HepG2 (cell line): ENCODE results near the gene NDUFB3. TPM values are rescaled to one million over a fixed set of nuclear protein-coding genes. Genes with fewer than 3 reads are reported as not detected.

Source experiments
- BCL6 ChIP-seq: IDR thresholded peaks from 2 replicates; pipeline ENCODE4 v1.6.1; 2016; ENCODE audit warnings: missing genetic modification reagents, missing compliant biosample characterization
- ELF3 ChIP-seq: IDR thresholded peaks from 2 replicates; pipeline ENCODE4 v1.6.1; 2016; ENCODE audit warnings: missing genetic modification reagents, missing compliant biosample characterization
- FOXJ3 ChIP-seq: sonication (generic); formaldehyde crosslinking; IDR thresholded peaks from 2 replicates; pipeline ENCODE4 v1.4.0; 2020; ENCODE audit warnings: missing genetic modification reagents, mild to moderate bottlenecking, borderline replicate concordance
- FOXO4 ChIP-seq: sonication (generic); formaldehyde crosslinking; conservative IDR thresholded peaks from 2 replicates; pipeline ENCODE4 v1.8.1; 2023; ENCODE audit warnings: missing genetic modification reagents
- GABPA ChIP-seq, 2 experiments: IDR thresholded peaks; 2 replicates each; pipeline ENCODE4 v1.6.1; 2011 to 2016; ENCODE audit warnings: low read depth in 2 of 2, low read length in 1 of 2, missing biosample characterization in 1 of 2, missing genetic modification characterization in 1 of 2
- ISL2 ChIP-seq: sonication (generic); formaldehyde crosslinking; IDR thresholded peaks from 2 replicates; pipeline ENCODE4 v1.5.0; 2020; ENCODE audit warnings: missing genetic modification reagents
- SETDB1 ChIP-seq: sonication (generic); formaldehyde crosslinking; IDR thresholded peaks from 2 replicates; pipeline ENCODE4 v1.5.1; 2020; ENCODE audit warnings: missing genetic modification reagents, mild to moderate bottlenecking, borderline replicate concordance
- THAP11 ChIP-seq: IDR thresholded peaks from 2 replicates; pipeline ENCODE4 v1.6.1; 2016; ENCODE audit warnings: missing biosample characterization, missing genetic modification reagents
- THRA ChIP-seq: sonication (generic); formaldehyde crosslinking; IDR thresholded peaks from 2 replicates; pipeline ENCODE4 v1.4.0; 2020; ENCODE audit warnings: missing genetic modification reagents, borderline replicate concordance
- TRAFD1 ChIP-seq: sonication (generic); formaldehyde crosslinking; IDR thresholded peaks from 2 replicates; pipeline ENCODE4 v1.5.1; 2020; ENCODE audit warnings: missing genetic modification reagents, mild to moderate bottlenecking, borderline replicate concordance
- ZFP91 ChIP-seq: sonication (generic); formaldehyde crosslinking; IDR thresholded peaks from 2 replicates; pipeline ENCODE4 v1.9.0; 2022; ENCODE audit warnings: missing genetic modification reagents, mild to moderate bottlenecking, borderline replicate concordance
- ZNF121 ChIP-seq: sonication (generic); formaldehyde crosslinking; IDR thresholded peaks from 2 replicates; pipeline ENCODE4 v1.5.0; 2020; ENCODE audit warnings: mild to moderate bottlenecking, missing genetic modification reagents
- ZNF274 ChIP-seq: sonication (generic); formaldehyde crosslinking; IDR thresholded peaks from 2 replicates; pipeline ENCODE4 v1.5.1; 2020; ENCODE audit warnings: mild to moderate bottlenecking, missing genetic modification reagents
- ZNF75D ChIP-seq: sonication (generic); formaldehyde crosslinking; IDR thresholded peaks from 2 replicates; pipeline ENCODE4 v1.8.1; 2023; ENCODE audit warnings: missing genetic modification reagents, mild to moderate bottlenecking, borderline replicate concordance
- ZSCAN31 ChIP-seq: sonication (generic); formaldehyde crosslinking; IDR thresholded peaks from 2 replicates; pipeline ENCODE4 v1.5.0; 2020; ENCODE audit warnings: low read depth, mild to moderate bottlenecking, missing genetic modification reagents
- polyA plus RNA-seq, 8 experiments: library from polyadenylated mRNA; depleted of rRNA in 3 of 8; stranded (reverse) in 7 of 8; unstranded in 1 of 8; fragments of >200 nt; fragmentation: Illumina TruSeq in 4 of 8; extraction: Trizol in 4 of 8; gene quantifications; 2 replicates each; pipeline versions ENCODE4 v1.2.1 to v1.2.3, GENCODE V29; 2011 to 2016; ENCODE audit warnings: low read depth in 4 of 8, missing spikeins in 1 of 8, mixed read lengths in 1 of 8; ENCODE audit not compliant: insufficient read depth in 1 of 8
- total RNA-seq, 5 experiments: library from RNA; depleted of rRNA; stranded (reverse); fragments of >200 nt; fragmentation: Illumina TruSeq; extraction: Trizol; gene quantifications; 2 replicates each; pipeline ENCODE4 v1.2.3, GENCODE V29; 2016; ENCODE audit warnings: low read depth in 1 of 5
- TF ChIP-seq, protein P1 (sequence below), 2 experiments: fragments of 450-650 bp in 1 of 2; sonication (generic) in 1 of 2; formaldehyde crosslinking; IDR thresholded peaks; 2 replicates each; pipeline versions ENCODE4 v1.5.0 to v1.8.0; 2020 to 2022; ENCODE audit warnings: mild to moderate bottlenecking in 1 of 2, missing genetic modification reagents in 1 of 2
- TF ChIP-seq, protein P2 (sequence below): sonication (generic); formaldehyde crosslinking; conservative IDR thresholded peaks from 2 replicates; pipeline ENCODE4 v1.4.0; 2020; ENCODE audit warnings: mild to moderate bottlenecking, missing genetic modification reagents, moderate library complexity

Gene NDUFB3
- total and polyA plus RNA-seq, 2 of the 13 experiments (the other 11 are each of a cell fraction or from before 2014, with no cell fraction given) = 50.7 to 159 TPM

DNA sequence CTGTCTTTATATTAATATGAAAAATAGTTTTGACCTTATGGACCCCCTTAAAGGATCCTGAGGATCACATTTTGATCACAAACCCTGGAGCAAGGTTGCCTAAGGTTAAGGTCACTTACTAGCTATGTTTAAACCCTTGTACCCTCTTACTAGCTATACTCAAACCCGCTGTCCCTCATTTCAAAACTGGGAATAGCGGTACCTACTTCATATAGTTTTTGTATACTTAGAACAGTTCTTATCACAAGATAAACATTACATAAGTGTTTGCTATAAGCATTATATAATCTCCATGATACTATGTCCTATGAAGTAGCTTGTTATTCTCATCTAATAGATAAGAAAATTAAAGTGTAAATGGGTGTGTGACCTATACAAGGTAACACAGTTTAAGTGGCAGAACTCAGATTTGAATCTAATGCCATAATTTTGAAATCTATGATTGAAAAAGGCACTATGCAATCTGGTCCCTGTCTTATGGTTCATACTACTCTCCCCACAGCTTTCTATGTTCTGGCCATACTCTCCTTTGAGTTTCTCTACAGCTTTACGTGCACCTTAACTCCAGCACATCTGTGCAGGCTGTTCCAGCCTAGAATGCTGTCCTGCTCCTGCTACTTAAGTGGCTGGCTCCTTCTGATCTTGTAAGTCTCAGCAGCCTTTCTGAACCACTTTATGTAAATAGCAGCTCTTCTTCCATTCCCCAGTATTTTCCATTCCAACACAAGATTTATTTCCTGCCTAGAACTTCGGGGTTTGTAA lies 30.8 kb upstream of the NDUFB3 start (continued):
- TF ChIP-seq ZFP91 (CRISPR knock-in tag) = no peak
- TF ChIP-seq THAP11 (CRISPR knock-in tag) = peak; percentile 47; the same call in 1 of the 2 replicates
- TF ChIP-seq FOXJ3 (CRISPR knock-in tag) = peak; percentile 81; the same call in 1 of the 2 replicates
- TF ChIP-seq, protein P1, sequence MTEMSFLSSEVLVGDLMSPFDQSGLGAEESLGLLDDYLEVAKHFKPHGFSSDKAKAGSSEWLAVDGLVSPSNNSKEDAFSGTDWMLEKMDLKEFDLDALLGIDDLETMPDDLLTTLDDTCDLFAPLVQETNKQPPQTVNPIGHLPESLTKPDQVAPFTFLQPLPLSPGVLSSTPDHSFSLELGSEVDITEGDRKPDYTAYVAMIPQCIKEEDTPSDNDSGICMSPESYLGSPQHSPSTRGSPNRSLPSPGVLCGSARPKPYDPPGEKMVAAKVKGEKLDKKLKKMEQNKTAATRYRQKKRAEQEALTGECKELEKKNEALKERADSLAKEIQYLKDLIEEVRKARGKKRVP (CRISPR knock-in tag; IDR thresholded peaks at IDR 0.05) = 0 out of 4 replicates have a peak, but pooled peaks of 1 of the 2 experiments have one; percentile 41
- peak; percentile 79 for TF ChIP-seq ISL2 (CRISPR knock-in tag)
- no peak for TF ChIP-seq ZSCAN31 (CRISPR knock-in tag)
- 0 out of 2 replicates have a peak, but pooled peaks have one; percentile 12 for TF ChIP-seq ELF3
- no peak for TF ChIP-seq TRAFD1
- TF ChIP-seq, protein P2, sequence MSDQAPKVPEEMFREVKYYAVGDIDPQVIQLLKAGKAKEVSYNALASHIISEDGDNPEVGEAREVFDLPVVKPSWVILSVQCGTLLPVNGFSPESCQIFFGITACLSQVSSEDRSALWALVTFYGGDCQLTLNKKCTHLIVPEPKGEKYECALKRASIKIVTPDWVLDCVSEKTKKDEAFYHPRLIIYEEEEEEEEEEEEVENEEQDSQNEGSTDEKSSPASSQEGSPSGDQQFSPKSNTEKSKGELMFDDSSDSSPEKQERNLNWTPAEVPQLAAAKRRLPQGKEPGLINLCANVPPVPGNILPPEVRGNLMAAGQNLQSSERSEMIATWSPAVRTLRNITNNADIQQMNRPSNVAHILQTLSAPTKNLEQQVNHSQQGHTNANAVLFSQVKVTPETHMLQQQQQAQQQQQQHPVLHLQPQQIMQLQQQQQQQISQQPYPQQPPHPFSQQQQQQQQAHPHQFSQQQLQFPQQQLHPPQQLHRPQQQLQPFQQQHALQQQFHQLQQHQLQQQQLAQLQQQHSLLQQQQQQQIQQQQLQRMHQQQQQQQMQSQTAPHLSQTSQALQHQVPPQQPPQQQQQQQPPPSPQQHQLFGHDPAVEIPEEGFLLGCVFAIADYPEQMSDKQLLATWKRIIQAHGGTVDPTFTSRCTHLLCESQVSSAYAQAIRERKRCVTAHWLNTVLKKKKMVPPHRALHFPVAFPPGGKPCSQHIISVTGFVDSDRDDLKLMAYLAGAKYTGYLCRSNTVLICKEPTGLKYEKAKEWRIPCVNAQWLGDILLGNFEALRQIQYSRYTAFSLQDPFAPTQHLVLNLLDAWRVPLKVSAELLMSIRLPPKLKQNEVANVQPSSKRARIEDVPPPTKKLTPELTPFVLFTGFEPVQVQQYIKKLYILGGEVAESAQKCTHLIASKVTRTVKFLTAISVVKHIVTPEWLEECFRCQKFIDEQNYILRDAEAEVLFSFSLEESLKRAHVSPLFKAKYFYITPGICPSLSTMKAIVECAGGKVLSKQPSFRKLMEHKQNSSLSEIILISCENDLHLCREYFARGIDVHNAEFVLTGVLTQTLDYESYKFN = peak; percentile 70
- no peak for TF ChIP-seq ZNF274 (CRISPR knock-in tag)
- no peak for TF ChIP-seq GABPA (IDR thresholded peaks at IDR 0.05; ENCODE audit: low read depth, low read length)
- no peak for TF ChIP-seq GABPA (CRISPR knock-in tag; IDR thresholded peaks at IDR 0.05; ENCODE audit: low read depth)
- TF ChIP-seq BCL6 (CRISPR knock-in tag) = peak; percentile 83
- no peak for TF ChIP-seq SETDB1
- TF ChIP-seq FOXO4 (CRISPR knock-in tag) = 0 out of 2 replicates have a peak, but pooled peaks have one; percentile 62
- TF ChIP-seq ZNF121 (CRISPR knock-in tag) = no peak
- TF ChIP-seq THRA = peak; percentile 96
- TF ChIP-seq ZNF75D (CRISPR knock-in tag) = no peak
